GM18498 (cell line): ENCODE results near the gene ERCC6L.
A peak's percentile ranks its signal among the peaks of the same experiment; 100 is the strongest.

Source experiments
- ATAC-seq: cut with Tn5 transposase; IDR thresholded peaks from one replicate; pipeline ENCODE4 v1.9.1; 2021; ENCODE audit warnings: mild to moderate bottlenecking, moderate library complexity; ENCODE audit not compliant: unreplicated experiment

The ERCC6L gene, protein sequence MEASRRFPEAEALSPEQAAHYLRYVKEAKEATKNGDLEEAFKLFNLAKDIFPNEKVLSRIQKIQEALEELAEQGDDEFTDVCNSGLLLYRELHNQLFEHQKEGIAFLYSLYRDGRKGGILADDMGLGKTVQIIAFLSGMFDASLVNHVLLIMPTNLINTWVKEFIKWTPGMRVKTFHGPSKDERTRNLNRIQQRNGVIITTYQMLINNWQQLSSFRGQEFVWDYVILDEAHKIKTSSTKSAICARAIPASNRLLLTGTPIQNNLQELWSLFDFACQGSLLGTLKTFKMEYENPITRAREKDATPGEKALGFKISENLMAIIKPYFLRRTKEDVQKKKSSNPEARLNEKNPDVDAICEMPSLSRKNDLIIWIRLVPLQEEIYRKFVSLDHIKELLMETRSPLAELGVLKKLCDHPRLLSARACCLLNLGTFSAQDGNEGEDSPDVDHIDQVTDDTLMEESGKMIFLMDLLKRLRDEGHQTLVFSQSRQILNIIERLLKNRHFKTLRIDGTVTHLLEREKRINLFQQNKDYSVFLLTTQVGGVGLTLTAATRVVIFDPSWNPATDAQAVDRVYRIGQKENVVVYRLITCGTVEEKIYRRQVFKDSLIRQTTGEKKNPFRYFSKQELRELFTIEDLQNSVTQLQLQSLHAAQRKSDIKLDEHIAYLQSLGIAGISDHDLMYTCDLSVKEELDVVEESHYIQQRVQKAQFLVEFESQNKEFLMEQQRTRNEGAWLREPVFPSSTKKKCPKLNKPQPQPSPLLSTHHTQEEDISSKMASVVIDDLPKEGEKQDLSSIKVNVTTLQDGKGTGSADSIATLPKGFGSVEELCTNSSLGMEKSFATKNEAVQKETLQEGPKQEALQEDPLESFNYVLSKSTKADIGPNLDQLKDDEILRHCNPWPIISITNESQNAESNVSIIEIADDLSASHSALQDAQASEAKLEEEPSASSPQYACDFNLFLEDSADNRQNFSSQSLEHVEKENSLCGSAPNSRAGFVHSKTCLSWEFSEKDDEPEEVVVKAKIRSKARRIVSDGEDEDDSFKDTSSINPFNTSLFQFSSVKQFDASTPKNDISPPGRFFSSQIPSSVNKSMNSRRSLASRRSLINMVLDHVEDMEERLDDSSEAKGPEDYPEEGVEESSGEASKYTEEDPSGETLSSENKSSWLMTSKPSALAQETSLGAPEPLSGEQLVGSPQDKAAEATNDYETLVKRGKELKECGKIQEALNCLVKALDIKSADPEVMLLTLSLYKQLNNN

DNA sequence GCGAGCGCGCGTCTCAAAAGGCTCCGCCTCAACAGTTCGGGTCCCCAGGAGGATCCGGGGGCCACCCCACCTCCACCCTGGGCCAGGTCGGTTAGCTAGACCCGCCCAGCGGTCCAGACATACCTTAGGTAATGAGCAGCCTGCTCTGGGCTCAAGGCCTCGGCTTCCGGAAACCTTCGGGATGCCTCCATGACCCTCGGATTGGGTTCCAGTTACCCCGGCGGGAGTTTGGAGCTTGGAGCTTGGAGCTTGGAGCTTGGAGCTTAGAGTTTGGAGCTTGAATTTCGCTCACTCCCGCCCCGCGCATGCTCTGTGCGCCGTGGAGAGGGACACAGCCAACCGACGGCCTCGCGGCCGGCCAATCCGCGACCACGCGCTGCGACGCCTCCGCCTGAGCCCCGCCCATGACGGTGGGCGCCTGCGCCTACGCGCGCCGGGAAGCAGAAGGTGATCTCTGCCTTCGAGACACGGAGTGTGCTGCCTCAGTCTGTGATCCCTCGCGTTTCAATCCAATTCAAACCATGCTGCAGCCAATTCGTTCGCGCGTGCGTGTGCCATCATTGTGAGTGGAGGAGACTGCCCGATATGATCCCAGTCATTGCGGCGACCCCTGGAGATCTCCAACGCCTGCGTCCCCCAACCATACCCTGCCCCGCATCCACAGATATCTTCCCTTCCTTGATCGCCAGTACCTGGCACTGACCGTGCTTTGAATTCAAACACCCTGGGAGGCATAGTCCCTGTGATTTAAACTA lies at the start of gene ERCC6L:
ERCC6L (minus strand) TSS at position 307 of the 755 bp plus-strand sequence; CDS start at position 191, 116 bp downstream.
- peak; percentile 99 for ATAC-seq

- no peak for ATAC-seq
Measured at GRCh38 chrX:72282302-72282701, 43.5 kb upstream of the ERCC6L start.

DNA sequence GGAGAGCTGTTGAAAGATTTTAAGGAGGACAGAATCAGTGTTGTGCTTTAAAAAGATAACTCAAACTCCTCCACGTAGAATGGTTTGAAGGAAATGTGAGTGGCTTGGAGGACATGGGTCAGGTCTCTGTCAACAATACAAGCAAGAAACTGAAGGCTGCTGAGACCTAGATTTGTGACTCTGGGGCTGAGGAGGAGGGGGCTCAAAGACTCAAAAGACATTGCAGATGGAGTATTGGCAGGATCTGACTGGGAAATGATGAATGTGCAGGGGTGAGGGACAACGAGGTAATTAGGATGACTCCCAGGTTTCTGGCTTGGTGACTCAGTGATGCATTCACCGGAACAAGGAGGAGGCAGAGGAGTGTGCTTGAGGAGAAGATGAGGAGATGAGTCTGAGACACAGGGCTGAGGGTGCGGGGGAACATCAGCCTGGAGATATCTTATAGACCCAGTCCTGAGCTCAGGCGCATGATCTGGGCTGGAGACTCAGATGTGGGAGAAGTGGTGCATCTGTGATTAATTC lies 41.6 kb upstream of the ERCC6L start:
- ATAC-seq = no peak

DNA sequence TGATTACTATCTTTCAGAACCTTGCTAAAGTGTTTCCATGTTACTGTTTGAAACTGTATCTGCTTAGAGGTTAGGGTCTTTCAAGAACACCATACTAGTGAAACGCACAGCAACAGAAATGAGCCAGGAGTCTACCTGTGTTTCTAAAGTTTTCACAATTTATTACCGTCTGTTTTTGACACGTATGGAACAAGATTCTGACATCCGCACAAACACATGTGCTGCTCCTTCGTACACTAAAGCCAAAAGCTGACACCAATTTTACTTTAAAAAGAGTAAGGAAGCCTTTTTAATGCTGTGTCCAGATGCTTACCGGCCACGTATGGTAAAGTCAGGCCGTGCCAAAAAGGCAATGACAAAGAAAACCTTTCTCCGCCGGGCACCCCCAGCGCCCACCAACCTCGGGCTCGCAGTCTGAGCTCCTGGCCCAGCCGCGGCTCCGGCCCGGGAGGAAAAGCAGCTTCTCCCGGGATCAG lies 37.7 kb upstream of the ERCC6L start:
- ATAC-seq = peak; percentile 9

GRCh38 chrX:72274526-72274925 lies 35.7 kb upstream of the ERCC6L start:
- no peak for ATAC-seq

- no peak for ATAC-seq
Measured at GRCh38 chrX:72273718-72274117, 34.9 kb upstream of the ERCC6L start.

DNA sequence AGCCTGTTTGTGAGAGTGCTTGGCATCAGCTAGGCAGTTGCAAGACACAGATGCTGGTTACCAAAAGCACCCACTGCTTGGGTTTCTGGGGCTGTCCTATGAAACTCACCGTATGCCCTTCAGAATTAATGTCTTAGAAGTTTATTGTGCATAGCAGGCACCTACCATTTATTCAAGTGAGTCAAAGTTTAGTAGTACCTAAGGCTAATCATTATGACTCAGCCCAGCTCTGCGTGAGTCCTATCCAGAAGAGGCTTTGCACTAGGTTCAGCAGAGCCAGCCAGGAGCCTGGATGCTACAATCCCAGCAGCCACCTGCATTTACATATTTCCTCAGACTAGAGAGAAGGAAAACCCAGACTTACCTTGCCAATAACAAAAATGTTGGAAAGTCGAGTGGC lies 34.0 kb upstream of the ERCC6L start:
- ATAC-seq = no peak

DNA sequence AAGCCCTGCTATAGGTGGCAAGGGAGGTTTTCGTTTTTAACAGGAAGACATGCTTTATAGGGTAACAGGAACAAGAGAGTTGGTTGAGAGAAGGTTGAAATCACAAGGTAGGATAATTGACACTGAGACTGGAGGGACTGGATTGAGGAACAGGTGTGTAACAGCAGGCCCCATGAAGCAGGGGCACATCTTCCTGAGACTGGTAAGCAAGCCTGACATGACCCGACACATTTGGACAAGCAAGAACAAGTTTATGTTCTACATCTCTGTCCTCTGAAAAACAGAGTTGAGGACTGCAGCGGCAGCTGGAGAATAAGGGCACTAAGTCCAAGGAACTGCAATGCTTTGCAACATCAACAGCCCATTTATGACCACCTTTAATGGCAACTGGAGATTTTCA lies 33.0 kb upstream of the ERCC6L start:
- no peak for ATAC-seq

- no peak for ATAC-seq
Measured at GRCh38 chrX:72271091-72271788, 32.4 kb upstream of the ERCC6L start.

- no peak for ATAC-seq
Measured at GRCh38 chrX:72270316-72270866, 31.6 kb upstream of the ERCC6L start.

DNA sequence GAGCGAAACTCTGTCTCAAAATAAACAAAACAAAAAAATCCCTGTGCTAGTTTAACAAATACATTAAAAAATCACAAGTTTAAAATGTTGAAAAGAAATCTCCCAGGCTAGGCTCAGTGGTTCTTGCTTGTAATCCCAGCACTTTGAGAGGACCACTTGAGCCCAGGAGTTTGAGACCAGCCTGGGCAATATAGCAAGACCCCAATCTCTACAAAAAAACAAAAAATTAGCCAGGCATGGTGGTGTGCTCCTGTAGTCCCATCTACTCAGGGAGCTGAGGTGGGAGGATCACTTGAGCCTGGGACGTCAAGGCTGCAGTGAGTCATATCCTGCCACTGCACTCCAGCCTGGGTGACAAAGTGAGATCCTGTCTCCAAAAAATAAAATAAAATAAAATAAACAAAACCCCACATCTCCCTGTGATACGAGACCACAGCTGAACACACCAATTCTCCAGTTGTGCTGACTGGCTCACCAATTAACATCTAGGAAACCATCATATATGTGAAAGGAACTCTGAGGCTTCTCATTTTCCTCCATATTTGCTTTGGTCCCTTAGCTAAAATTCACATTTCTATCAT lies 30.9 kb upstream of the ERCC6L start:
- no peak for ATAC-seq

DNA sequence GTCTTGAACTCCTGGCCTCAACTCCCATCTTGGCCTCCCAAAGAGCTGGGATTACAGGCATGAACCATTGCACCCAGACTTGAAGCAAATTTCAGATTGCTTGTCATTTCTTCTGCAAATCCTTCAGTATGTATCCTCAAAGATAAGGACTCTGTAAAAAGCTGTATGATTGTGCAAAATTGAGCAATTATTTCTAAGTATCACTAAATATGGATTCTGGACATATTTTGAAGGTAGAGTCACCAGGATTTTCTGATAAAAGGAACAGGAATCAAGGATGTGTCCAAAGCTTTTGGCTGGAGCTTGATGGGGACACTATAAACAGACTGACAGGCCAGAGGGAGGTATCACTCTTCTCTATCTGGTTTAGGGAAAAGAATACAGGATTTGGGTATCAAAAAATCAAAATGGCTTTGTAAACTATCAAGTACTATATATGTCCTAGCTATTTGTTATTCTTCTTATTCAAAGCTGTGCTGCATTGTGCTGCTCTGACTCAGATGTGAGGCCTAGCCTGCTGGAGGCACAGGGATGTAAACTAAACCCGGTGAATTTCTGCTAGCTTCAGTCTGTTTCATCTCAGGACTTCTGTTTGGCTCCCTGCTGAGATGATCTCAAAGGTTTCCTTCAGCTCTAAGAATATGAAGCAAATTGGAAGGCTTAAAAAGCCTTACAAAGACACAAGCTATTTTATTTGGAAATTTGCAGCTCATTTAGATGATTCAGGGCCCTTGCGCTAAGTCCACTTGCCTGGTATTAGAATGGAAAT lies 30.0 kb upstream of the ERCC6L start:
- ATAC-seq = no peak

GRCh38 chrX:72265263-72265662 lies 26.4 kb upstream of the ERCC6L start:
- ATAC-seq = no peak

GRCh38 chrX:72262077-72262476 lies 23.2 kb upstream of the ERCC6L start:
- ATAC-seq = no peak

- no peak for ATAC-seq
Measured at GRCh38 chrX:72260448-72260847, 21.6 kb upstream of the ERCC6L start.

DNA sequence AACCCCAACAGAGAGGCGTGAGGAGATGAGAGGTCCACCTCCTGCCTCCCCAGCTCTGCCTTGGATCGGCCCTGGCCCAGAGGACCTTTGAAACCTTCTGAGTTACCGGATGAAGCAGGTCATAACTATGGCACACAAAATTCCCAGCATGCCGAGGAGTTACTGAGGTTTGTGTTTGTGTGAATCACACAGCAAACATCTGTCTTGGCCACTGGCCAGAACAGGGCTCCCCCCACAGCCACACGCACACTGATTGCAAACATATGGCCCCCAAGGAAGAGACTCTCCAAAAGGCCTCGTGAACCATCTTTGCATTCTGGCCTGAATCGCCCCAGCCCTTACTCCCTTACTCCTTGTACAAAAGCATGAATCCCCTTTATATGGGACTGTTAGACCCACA lies 19.3 kb upstream of the ERCC6L start:
- ATAC-seq = no peak

GRCh38 chrX:72255864-72256263 lies 17.0 kb upstream of the ERCC6L start:
- ATAC-seq = no peak

DNA sequence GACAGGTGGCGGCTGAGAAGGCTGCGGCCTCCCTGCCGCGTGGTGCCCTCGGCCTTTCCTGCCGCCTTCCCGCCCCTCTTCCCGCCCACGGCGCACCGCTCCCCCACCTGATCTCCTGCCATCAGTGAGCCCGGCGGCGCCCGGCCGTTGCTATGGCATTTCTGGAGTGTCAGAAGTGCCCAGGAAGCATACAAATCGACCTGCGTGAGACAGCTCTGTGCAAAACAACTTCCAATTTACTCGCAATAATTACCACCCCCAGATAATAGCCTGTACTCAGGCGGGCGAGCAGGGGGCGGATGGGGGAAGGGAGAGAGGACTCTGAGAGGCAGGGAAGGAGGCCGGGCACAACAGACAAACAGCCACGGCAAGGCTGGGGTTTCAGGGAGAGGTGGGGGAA lies 16.6 kb upstream of the ERCC6L start:
- no peak for ATAC-seq
